GM18520 (cell line): ENCODE data around the gene TMCC1.
"Not testable (repeated sequence)": the region's sequence is repeated elsewhere in the genome, so short reads cannot be mapped to it uniquely, and the experiment has no call there.

Experiments used
- ATAC-seq: cut with Tn5 transposase; IDR thresholded peaks from one replicate; pipeline ENCODE4 v1.9.1; 2021; ENCODE audit not compliant: unreplicated experiment

The TMCC1 gene

DNA sequence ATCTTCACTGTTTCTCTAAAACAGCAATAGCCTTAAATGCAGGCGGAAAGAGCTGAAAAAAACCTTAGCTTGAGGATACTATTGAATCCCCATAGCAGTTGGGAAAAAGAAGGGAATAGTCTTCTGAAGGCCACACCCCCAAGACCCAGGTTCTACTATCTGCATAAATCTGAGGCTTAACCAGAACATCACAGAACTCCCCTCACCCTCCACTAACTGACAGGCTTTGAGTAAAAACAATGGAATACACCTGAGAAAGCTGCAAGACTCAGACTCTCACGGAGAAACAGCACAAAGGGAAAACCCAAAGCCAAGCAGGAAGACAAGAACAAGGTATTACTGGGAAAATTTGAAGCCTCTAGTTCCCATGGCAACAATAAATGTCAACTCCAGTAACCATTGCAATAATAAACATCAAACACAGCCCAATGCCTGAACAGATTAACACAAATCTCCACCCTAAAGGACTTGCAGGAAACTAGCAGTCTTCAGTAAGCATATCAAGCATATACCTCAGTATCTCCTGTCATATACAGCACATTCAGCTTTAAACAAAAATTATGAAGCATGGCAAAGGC lies 56.4 kb downstream of the TMCC1 start:
- no peak for ATAC-seq

GRCh38 chr3:129836381-129837064 lies 57.0 kb downstream of the TMCC1 start:
- no peak for ATAC-seq

DNA sequence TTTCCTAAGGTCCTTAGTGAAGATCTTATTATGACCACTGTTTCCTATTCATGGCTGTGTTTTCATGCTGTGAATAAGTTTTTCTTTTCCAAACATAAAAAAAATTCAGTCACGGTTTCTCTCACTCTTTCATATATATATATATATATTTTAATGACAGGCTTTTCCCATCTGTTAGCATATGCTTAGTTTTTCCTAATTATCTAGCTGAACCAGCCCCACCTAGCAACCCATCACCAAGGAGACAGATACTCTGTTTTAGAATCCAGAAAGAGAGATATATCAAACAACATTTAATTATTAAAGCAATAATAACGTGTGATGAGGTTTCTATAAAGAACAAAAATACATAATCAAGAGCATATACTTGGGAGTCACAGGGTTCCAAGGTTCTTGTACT lies 58.3 kb downstream of the TMCC1 start:
- no peak for ATAC-seq

GRCh38 chr3:129834580-129834979 lies 58.9 kb downstream of the TMCC1 start:
- no peak for ATAC-seq

- ATAC-seq = not testable (repeated sequence)
Measured at GRCh38 chr3:129831942-129832341, 61.6 kb downstream of the TMCC1 start.

DNA sequence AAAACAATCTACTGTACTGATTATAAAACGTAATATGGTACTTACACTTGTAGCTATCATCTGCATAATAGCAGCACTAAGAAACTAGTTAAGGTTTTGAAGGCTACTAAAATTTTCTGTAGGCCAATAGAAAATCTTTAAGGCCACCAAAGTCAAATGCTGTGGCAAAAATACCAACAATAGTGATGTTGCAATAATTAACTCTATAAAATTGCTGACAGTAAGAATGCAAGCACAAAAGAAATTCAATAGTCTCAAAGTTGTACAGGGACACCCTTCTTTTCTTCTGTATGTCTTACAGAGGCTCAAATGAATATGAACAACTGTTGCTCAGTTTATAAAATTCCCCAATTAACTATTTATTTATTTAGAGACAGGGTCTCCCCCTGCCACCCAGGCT lies 62.0 kb downstream of the TMCC1 start:
- no peak for ATAC-seq

DNA sequence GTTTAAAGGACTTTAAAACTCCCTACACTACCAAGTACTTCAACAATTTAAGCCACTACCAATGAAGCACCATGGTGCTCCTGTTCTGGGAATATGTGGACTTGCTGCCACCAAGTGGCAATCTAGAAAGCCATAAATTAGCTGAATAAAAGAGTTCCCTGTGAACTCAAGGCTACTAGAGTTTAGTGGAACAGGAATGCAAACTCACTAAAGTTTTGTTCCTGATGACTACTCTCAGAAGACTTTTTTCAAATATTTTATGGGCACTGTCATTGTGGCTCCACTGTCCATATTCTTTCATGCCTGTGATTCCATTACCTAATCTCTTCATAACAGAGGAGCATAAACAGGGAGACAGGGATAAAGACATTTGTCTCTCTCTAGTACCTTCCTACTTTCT lies 63.9 kb downstream of the TMCC1 start:
- no peak for ATAC-seq

DNA sequence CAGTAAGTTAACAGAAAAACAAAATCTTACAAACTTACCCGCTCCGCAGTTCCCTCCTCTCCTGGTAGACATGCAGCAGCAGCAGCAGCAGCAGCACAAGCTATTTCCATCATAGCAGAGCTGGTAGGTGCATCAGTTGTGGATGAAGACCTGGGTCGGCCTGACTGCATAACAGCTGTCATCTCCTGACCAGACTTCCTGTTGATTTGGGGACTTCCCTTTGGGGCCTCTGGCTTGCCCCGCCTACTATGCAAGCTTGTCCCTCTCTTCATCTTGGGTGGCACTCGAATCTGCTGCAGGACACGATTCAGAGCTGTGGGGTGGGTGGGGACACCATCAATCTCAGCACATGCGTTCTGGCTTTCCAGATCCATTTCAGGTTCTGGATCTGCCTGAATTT lies 65.7 kb downstream of the TMCC1 start:
- ATAC-seq = no peak

DNA sequence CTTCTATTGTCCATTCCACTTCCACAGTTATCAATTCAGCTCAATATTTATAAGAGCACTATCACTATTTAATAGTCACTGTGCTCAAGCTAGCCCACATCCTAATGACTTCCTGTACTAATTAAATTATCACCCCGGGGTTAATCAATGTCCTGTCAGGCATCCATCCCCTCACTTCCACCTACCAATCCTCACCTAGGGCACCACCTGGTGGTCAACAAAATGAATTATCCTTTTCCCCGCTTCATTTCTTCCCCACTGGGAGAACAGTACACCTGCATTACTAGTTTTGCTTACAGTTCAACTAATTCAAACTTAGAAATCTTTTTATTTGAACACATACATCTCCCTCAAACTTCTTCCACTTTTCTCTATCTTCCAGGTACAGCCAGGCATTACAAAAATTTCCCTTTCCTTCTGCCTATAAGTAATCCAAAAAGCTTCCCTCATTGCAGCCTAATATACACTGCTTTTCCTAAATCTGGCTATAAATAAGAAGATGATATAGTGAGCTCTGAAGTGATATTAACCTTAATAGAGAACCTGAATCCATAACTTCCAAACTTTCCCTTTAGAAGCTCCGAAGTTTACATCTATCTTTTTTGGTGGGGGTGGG lies 68.5 kb downstream of the TMCC1 start:
- ATAC-seq = no peak

DNA sequence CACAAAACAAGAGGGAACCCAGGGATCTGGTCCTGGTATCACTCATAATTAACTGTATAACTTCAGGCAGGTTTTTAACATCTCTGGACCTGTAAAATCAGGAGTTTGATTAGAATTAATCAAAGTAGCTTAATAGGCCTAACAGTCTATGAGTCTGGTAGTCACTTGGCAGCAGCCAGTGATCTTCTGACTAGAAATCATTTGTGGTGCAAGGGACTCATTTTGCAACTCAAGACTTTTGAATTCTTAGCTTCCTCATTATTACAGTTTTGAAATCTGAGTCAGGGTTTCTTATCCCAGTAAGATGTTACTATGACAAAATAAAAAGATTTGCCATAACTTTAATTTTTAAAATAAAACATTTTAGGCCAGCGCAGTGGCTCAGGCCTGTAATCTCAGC lies 70.8 kb downstream of the TMCC1 start:
- no peak for ATAC-seq

GRCh38 chr3:129822241-129822640 lies 71.3 kb downstream of the TMCC1 start:
- ATAC-seq = no peak

DNA sequence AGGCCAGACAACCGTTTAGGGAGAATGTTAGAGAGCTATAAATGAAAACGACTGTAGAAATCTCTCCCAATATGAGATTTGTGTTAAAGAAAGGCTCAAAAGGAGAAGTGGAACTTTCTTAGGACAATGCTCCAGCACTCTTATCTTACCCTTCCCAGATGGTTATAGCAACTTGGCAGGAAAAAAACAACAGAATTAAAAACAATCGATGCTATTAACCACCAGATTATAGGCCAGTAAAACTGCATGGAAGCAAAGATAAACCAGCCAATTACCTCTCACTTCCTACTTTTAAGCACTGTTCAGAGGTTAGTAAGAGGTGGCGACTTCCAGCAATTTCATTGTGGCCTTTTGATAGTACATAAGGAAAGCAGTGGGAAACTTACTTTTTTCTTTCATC lies 72.9 kb downstream of the TMCC1 start:
- ATAC-seq = no peak

GRCh38 chr3:129812589-129812988 lies 80.9 kb downstream of the TMCC1 start:
- no peak for ATAC-seq

DNA sequence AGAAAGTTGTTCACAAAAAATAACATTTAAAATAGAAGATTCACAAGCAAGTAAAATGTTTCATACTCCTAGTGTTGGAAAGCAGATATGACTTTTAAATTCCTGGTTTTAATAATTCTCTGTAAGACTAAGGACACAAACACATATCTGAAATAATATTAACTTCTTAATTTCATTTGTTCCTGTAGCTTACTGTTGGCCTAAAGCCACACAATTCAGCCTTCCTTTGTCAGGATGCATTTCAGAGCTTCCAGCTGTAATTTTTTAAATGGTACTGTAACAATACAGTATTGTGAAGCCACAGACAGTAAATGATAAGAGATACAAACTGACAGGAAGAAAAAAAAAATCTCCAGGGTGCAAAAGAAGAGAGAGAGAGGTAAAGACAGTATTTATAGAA lies 84.2 kb downstream of the TMCC1 start:
- no peak for ATAC-seq

DNA sequence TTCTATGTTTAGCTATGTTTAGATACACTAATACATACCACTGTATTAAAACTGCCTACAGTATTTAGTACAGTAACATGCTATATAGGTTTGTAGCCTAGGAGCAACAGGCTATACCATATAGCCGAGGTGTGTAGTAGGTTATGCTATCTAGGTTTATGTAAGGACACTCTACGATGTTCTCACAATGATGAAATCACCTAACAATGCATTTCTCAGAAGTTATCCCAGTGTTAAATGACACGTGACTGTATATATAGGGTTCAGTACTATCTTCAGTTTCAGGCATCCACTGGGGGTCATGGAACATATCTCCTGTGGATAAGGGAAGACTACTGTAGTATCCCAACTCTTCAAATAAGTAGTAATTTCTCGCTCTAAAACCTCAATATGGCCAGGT lies 97.4 kb downstream of the TMCC1 start:
- no peak for ATAC-seq

GRCh38 chr3:129795186-129796010 lies 98.1 kb downstream of the TMCC1 start:
- ATAC-seq = no peak

DNA sequence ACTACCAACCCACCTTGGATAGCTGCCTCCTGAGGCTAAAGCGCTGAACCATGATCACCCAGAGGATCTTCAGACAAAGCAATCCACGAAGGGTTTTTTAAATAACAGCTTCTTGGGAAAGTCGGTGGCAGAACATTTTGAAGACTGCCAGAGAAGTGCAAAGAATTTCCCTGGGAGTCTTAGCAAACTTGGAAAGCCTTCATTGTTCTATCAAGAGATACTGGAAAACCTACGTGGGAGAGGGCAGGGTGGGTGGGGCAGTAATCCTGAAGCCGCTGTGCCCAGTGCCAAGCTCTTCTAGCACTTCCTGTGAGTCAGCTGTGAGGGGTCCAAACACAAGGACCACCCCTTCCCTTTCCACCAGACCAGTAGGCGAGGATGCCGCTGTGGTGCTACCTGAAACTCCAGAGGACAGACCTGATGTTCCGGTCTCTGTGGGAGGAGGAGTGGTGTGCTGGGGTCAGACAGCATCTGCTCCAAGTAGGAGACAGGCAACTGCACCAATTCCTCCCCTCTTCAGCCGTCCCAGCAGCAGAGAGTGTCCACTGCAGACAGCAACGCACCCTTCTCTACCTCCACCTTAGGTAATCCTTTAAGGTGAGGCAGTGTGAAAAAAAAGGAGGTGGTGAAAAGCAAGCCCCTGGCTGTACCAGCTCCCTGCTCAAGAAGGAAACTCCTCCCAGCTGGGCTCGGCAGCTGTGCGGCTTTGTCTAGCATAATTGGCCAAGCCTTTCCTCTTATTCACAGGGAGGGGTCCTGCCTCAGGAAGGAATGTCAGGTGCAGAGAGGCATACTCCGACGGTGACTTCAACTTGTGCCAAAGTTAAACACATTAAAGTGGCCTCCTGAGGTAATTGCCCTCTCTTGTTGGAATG lies 99.0 kb downstream of the TMCC1 start:
- no peak for ATAC-seq

- no peak for ATAC-seq
Measured at GRCh38 chr3:129793942-129794310, 99.6 kb downstream of the TMCC1 start.

DNA sequence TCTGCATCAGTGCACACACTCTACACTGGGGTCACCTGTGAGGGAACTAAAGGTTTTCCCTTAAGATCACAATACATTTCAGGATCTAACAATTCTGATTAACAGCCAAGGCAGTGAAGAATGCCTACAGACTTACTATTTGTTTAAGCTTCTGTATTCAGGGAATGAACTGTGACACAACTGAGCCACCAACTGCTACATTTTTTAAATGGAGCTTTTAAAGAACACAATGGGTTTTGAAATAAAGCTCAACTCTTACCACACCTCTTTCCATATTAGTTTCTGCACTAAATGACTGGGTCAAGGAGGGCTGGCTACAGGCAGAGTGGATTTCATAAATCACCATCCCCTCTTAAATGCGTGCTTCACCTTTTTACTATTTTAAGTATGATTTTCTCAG lies 100.2 kb downstream of the TMCC1 start:
- ATAC-seq = no peak

DNA sequence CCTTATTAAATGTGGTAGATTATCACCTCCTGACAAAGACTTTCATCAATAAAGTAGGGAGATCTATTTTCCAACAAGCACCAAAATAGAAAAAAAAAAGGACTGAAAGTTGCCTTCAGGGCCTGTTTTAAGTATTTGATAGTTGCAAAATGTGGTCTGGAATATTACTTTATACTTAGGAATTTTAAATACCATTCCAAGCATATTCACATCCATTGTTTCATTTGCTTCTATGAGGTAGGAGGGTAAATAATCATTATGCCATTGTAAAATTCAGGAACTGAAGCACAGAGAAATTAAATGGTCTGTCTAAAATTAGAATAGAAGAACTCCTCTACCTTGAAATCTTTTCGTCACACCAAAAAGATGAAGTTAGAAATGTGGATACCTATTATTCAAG lies 110.0 kb downstream of the TMCC1 start:
- ATAC-seq = no peak

DNA sequence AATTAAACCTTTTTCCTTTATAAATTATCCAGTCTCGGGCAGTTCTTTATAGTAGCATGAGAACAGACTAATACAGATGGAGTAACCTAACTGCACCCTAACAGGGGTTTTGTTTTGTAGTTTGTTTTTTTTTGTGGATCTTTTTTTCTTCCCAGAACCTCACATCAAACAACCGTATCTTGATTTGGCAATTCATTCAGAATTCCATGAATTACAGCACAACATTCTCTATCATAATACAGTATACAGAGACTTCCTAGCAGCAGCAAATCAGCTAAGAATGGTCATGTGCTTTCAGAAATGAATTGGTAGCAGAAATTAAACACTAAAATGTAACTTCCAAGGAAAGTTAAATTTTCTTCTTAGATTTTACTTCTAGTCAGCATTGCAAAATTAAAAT lies 114.6 kb downstream of the TMCC1 start:
- no peak for ATAC-seq
